SK-MEL-5 (cell line): ENCODE measurements around the gene CHST13. TPM values are rescaled to one million over a fixed set of nuclear protein-coding genes. Genes with fewer than 3 reads are reported as not detected.
"Not testable (repeated sequence)": the region's sequence is repeated elsewhere in the genome, so short reads cannot be mapped to it uniquely, and the experiment has no call there.

Experiments
- DNase-seq: peaks from one replicate; pipeline ENCODE4 v3.0.0-alpha.2; 2016; ENCODE audit warnings: low read depth, low spot score
- in situ Hi-C: cut with HindIII; loops from 2 replicates; pipeline ENCODE4 v1.10.0; 2016; ENCODE audit warnings: low sequenced_read_pairs, high pct_unique_total_duplicates, low pct_unique_long_range_greater_than_20kb
- total RNA-seq: library from RNA; depleted of rRNA; stranded (reverse); fragments of >200 nt; shearing (Covaris generic); gene quantifications from 2 replicates; pipeline ENCODE4 v1.2.3, GENCODE V29; 2014

Gene CHST13
- total RNA-seq, 1 experiment from 2014 or later, result 1.7 TPM

GRCh38 chr3:126529585-126530170 lies 5.7 kb downstream of the CHST13 start:
- DNase-seq, result no peak
- in situ Hi-C loops, result no loop called here

- DNase-seq, result no peak
- in situ Hi-C loops, result no loop called here
Observed at GRCh38 chr3:126530171-126531050, 6.5 kb downstream of the CHST13 start.

DNA sequence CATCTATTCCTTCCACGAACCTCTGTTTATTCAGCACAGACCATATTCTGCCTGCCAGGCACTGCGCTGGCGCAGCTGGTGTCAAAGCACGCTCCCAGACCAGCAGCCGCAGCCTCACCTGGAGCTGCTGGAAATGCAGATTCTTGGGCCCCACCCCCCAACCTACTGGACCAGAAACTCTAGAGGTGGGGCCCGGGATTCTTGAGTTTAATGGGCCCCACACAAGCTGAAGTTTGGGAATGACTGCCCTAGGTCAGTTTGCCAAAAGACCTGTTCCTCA lies 7.0 kb downstream of the CHST13 start:
- in situ Hi-C loops, result no loop called here

DNA sequence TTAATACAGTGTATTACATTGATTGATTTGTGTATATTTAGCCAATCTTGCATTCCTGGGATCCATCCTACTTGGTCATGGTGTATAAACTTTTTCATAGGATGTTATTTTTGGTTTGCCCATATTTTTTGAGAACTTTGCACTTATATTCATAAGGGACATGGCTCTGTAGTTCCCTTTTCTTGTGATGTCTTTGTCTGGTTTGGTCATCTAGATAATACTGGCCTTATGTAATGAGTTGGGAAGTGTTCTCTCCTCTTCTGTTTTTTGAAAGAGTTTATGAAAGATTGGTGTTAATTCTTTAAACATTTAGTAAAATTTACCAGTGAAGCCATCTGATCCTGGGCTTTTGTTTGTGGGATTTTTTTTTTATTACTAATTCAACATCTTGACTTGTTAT lies 9.6 kb downstream of the CHST13 start:
- no peak for DNase-seq
- in situ Hi-C loops, result no loop called here

More for the DNA sequence above, 7.0 kb downstream of the CHST13 start:
- no peak for DNase-seq

- in situ Hi-C loops, result not testable (repeated sequence)
Observed at GRCh38 chr3:126534716-126535115, 10.8 kb downstream of the CHST13 start.

DNA sequence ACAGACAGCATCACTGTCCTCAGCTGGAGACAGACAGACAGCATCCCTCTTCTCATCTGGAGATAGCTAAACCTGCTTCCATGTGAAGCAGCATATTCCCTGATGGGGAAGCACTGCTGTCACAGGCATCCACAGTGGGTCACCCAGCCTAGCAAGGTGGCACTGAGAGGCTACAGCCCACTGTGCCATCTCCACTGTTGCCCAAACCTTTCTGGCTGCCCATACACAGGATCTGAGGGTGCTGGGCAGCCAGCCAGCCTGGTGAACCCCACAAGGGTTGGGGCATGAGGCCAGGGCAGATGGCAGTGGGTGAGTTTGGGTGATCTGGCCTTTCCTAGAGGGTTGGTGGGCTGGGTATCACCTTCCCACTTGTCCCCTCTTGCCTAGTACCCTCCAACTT lies 11.7 kb downstream of the CHST13 start:
- in situ Hi-C loops, result no loop called here

More at GRCh38 chr3:126534716-126535115, 10.8 kb downstream of the CHST13 start:
- not testable (repeated sequence) for DNase-seq

DNA sequence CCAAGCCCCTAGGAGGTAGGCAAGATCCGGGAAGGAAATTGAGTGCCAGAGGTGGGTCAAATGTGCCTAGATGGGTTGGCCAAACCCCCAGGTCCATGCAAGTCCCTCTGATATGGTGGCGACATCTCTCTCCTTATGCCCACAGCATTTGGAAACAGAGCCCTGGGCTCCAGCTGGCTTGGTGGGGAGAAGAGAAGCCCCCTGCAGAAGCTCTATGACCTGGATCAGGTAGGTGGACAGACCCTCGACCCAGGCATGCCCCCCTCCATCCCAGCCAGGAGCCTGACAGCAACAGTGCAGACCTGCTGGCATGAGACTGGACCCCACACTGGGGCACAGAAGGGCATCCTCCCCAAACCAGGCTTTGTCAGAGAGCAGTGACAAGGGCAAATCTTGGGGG lies 12.2 kb downstream of the CHST13 start:
- in situ Hi-C loops, result no loop called here
- DNase-seq, result no peak

More for the DNA sequence above, 11.7 kb downstream of the CHST13 start:
- no peak for DNase-seq

GRCh38 chr3:126537116-126537729 lies 13.3 kb downstream of the CHST13 start:
- in situ Hi-C loops, result no loop called here
- DNase-seq, result no peak

DNA sequence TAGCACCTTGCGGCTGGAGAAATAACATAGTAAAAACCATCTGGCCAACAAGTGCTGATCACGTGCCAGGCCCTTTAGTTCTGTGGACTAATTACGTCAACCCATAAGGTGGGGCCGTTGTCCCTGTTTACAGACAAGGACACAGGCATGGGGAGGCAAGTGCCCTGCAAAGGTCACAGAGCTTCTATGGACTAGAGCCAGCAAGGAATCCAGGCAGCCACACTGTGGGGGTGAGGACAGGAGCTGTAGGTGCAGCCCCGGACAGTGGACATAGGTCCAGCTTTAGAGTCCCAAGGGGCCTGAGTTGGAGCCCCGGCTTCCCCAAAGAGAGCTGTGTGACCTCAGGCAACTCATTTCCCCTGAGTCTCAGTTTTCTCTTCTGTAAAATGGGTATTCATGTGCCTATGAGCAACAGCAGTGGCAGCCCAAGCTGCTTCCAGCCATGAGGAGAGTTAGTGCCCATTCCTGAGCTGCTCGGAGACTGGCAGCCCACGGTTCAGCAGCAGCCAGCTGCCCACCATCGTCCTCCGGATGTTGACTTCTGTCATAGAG lies 13.9 kb downstream of the CHST13 start:
- in situ Hi-C loops, result no loop called here

DNA sequence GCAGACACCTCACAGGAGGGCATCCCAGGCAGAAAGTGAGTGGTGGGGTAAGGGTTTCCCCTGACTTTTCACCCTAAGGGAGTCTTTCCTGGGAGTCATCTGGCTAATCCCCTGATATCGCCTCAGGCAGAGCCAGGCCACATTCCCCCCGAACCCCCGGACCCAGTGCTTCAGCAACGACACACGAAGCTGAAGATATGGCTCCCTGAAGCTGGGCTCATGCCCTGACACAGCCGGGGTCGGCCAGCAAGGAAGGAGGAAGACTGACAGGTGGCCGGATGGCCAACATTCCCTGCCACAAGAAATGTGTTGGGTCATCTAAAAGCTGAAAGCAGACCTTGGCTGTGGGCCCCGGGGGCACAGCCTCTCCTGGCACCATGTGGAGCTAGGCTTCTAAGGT lies 14.4 kb downstream of the CHST13 start:
- in situ Hi-C loops, result no loop called here

More for the DNA sequence above, 13.9 kb downstream of the CHST13 start:
- DNase-seq, result no peak

DNA sequence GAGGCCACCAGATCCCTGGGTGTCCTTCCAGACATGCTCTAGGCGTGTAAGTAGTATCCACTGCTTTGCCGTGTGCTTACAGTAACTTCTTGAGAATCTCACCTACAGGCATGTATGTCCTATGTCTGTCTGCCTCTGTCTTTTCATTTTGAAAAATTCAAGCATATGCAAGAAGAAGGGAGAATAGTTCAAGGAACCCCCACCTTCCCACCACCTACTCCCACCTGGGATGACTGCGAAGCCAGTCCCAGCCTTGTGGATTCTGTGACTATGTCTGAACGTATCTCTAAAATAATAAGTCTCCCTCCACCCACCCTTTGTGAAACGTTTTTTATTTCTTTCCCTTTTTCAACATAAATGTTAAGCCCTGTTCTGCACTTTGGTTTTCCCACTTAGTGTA lies 15.0 kb downstream of the CHST13 start:
- no peak for DNase-seq
- in situ Hi-C loops, result no loop called here

More for the DNA sequence above, 14.4 kb downstream of the CHST13 start:
- DNase-seq, result no peak

- DNase-seq, result no peak
- in situ Hi-C loops, result no loop called here
Observed at GRCh38 chr3:126539558-126540250, 15.7 kb downstream of the CHST13 start.

DNA sequence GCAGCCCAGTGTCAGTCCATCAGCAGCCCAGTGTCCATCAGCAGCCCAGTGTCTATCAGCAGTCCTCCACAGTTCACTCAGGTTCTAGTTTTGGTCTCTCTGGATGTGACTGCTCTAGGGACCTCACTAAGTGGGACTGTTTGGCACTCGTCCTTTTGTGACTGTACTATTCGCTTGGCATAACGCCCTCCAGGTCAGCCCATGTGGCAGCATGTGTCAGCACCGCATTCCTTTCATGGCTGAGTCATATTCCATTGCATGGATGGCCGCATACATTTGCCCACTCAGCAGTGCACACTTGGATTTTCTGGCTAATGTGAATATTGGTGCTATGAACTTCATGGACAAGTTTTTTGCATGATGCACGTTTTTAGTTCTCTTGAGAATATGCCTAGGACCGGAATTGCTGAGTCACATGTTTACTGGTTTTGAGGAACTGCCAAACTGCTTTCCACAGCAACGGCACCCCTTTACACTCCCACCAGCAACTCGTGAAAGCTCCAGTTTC lies 16.4 kb downstream of the CHST13 start:
- no peak for DNase-seq
- in situ Hi-C loops, result no loop called here

DNA sequence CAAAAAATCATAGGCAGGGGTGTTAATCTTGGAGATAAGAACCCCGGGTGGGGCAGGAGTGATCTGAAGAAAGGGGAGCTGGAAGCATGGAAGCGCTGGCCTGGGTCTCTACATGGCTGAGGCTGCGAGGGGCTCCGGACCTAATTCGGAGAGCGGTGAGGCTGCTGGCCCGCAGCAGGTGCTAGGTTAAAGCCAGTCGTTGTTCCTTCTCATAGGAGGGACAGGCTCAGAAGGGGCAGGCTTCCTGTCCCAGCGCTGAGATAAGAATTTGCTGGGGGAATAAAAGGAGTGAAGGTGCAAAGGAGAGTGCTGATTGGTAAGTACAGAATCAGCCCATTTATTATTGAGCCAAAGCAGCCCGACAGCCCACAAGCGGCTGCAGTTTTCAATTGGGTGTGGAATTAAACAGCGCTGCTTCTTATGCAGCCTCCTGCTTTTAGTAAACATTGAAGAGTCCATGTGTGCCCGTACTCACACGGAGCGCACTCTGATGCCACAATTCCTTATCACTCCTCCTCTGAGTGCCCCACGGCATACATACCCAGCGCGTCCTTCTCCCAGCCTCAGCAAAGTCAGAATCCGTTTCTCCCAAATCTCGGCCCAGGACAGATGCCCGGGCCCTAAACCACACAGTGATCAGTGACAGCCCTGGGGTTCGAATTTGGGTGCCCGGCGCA lies 17.1 kb downstream of the CHST13 start:
- in situ Hi-C loops, result no loop called here
- DNase-seq, result no peak

- in situ Hi-C loops, result no loop called here
- no peak for DNase-seq
Observed at GRCh38 chr3:126541628-126542339, 17.8 kb downstream of the CHST13 start.

- DNase-seq, result no peak
- in situ Hi-C loops, result no loop called here
Observed at GRCh38 chr3:126542340-126543241, 18.6 kb downstream of the CHST13 start.
